Neural crest cell (in vitro differentiated cells): ENCODE measurements around the gene CA5B. TPM values are rescaled to one million over a fixed set of nuclear protein-coding genes. Genes with fewer than 3 reads are reported as not detected.
"Not testable (repeated sequence)": the region's sequence is repeated elsewhere in the genome, so short reads cannot be mapped to it uniquely, and the experiment has no call there.

Source experiments
- DNase-seq: peaks from one replicate; pipeline ENCODE4 v3.0.0; 2021; ENCODE audit warnings: low read depth, mixed read lengths, low spot score
- H3K27ac Mint-ChIP-seq: one replicate; pipeline ENCODE4 v1.8.0; 2021; ENCODE audit warnings: mild to moderate bottlenecking, mixed read lengths; ENCODE audit not compliant: unreplicated experiment
- H3K27me3 Mint-ChIP-seq: 2 replicates; pipeline ENCODE4 v1.8.0; 2021; ENCODE audit warnings: low read depth, mild to moderate bottlenecking, mixed read lengths
- H3K36me3 Mint-ChIP-seq: 2 replicates; pipeline ENCODE4 v1.8.0; 2021; ENCODE audit warnings: low read depth, mild to moderate bottlenecking, mixed read lengths
- H3K4me1 Mint-ChIP-seq: 2 replicates; pipeline ENCODE4 v1.8.0; 2021; ENCODE audit warnings: mixed read lengths
- H3K4me3 Mint-ChIP-seq: one replicate; pipeline ENCODE4 v1.8.0; 2021; ENCODE audit warnings: mild to moderate bottlenecking, mixed read lengths
- H3K9me3 Mint-ChIP-seq: 2 replicates; pipeline ENCODE4 v1.8.0; 2021; ENCODE audit warnings: mixed read lengths
- total RNA-seq: library from RNA; stranded (reverse); gene quantifications from 2 replicates; pipeline ENCODE4 v1.2.1, GENCODE V29; 2021
- TF ChIP-seq, protein P1 (sequence below): fragments of 200-600 bp; sonication (generic); conservative IDR thresholded peaks from 2 replicates; pipeline ENCODE4 v1.5.0; 2021; ENCODE audit warnings: antibody characterized with exemption, mild to moderate bottlenecking

The CA5B gene
- total RNA-seq, 1 donor from 2014 or later = 5.7 TPM

DNA sequence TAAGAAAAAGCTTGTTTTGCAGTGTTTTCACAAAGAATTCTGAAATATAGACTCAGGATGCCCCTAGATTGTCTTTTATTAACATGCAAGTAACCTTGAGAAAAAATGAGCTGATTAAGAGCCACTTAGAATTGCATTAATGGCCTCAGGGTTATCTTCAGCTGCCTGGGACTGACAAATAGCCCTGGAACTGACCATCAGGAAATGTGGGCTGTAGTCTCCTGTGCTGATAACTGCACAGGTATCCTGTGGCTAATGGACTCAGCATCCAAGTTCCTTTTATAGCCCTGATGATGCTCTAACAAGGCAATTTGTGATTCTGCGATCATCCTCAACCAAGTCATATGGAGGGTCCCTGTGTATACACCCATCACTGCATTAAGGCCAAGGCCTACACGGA lies 17.0 kb downstream of the CA5B start:
- DNase-seq = no peak
- H3K9me3 Mint-ChIP-seq = no peaks in the 10 kb centered on the region
- no peak overlapping the region for H3K4me3 Mint-ChIP-seq
- no peak overlapping the region for H3K27ac Mint-ChIP-seq
- H3K4me1 Mint-ChIP-seq = peaks cover 7% of the 10 kb centered on the region
- TF ChIP-seq, protein P1, sequence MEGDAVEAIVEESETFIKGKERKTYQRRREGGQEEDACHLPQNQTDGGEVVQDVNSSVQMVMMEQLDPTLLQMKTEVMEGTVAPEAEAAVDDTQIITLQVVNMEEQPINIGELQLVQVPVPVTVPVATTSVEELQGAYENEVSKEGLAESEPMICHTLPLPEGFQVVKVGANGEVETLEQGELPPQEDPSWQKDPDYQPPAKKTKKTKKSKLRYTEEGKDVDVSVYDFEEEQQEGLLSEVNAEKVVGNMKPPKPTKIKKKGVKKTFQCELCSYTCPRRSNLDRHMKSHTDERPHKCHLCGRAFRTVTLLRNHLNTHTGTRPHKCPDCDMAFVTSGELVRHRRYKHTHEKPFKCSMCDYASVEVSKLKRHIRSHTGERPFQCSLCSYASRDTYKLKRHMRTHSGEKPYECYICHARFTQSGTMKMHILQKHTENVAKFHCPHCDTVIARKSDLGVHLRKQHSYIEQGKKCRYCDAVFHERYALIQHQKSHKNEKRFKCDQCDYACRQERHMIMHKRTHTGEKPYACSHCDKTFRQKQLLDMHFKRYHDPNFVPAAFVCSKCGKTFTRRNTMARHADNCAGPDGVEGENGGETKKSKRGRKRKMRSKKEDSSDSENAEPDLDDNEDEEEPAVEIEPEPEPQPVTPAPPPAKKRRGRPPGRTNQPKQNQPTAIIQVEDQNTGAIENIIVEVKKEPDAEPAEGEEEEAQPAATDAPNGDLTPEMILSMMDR = no peak
- H3K27me3 Mint-ChIP-seq = no peaks in the 10 kb centered on the region
- H3K36me3 Mint-ChIP-seq = no peaks in the 10 kb centered on the region

DNA sequence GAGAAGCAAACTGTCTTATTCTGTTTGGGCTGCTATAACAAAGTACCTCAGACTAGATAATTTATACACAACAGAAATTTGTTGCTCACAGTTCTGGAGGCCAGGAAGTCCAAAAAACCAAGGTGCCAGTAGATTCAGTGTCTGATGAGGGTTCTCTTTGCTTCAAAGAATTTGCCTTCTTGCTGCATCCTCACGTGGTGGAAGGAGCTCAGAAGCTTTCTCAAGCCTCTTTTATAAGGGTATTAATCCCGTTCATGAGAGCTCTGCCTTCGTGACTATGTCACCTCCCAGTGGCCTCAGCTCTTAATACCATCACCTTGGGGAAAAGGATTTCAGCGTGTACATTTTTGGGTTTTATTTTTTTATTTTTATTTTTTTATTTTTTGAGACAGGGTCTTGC lies 20.1 kb downstream of the CA5B start:
- Mint-ChIP-seq H3K27me3 (no peaks in the 10 kb centered on the region), H3K4me3 (no peak overlapping the region), H3K9me3 (no peaks in the 10 kb centered on the region), H3K36me3 (no peaks in the 10 kb centered on the region), H3K27ac (no peak overlapping the region), H3K4me1 (peaks cover 5% of the 10 kb centered on the region)
- no peak for DNase-seq
- TF ChIP-seq, protein P1 = no peak

DNA sequence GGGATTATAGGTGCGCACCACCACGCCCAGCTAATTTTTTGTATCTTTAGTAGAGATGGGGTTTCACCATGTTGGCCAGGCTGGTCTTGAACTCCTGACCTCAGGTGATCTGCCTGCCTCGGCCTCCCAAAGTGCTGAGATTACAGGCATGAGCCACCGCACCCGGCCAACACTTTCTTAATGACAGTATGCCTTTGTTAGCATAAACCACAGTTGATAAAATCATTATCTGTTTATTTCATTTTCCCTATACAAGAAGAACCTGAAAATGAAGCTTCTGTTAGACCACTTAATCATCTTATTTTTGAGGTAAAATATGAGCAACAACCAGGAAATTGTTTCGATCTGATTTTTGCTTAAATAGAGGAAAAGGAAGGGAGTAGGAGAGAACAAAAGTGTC lies 21.8 kb downstream of the CA5B start:
- H3K4me3 Mint-ChIP-seq, DNase-seq, H3K27ac Mint-ChIP-seq, H3K27me3 Mint-ChIP-seq, H3K4me1 Mint-ChIP-seq, H3K9me3 Mint-ChIP-seq, H3K36me3 Mint-ChIP-seq: not testable (repeated sequence)

DNA sequence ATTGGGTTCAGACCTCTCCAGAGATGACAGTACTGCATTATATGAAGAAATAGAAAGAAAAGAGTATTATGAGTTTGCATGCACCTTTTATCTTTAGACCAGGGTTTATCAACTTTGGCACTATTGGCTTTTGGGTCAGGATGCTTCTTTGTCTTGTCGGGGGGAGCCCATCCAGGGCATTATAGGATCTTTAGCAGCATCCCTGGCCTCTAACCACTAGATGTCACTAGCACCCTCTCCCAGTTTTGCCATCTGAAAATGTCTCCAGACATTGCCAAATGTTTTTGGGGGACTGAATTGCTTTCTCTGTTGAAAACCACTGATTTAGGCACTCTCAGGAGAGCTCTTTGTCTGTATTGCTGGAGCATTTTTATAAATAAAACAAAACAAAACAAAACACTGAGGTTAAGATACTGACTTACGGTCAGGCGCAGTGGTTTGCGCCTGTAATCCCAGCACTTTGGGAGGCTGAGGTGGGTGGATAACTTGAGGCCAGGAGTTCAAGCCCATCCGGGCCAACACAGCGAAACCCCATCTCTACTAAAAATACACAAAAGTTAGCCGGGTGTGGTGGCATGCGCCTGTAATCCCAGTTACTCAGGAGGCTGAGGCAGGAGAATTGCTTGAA lies 23.6 kb downstream of the CA5B start:
- TF ChIP-seq, protein P1 = peak; percentile 80
- H3K27ac Mint-ChIP-seq = no peak overlapping the region
- no peaks in the 10 kb centered on the region for H3K9me3 Mint-ChIP-seq
- no peak overlapping the region for H3K4me3 Mint-ChIP-seq
- peaks cover 5% of the 10 kb centered on the region for H3K4me1 Mint-ChIP-seq
- H3K36me3 Mint-ChIP-seq = no peaks in the 10 kb centered on the region
- peak; percentile 29 for DNase-seq
- no peaks in the 10 kb centered on the region for H3K27me3 Mint-ChIP-seq

DNA sequence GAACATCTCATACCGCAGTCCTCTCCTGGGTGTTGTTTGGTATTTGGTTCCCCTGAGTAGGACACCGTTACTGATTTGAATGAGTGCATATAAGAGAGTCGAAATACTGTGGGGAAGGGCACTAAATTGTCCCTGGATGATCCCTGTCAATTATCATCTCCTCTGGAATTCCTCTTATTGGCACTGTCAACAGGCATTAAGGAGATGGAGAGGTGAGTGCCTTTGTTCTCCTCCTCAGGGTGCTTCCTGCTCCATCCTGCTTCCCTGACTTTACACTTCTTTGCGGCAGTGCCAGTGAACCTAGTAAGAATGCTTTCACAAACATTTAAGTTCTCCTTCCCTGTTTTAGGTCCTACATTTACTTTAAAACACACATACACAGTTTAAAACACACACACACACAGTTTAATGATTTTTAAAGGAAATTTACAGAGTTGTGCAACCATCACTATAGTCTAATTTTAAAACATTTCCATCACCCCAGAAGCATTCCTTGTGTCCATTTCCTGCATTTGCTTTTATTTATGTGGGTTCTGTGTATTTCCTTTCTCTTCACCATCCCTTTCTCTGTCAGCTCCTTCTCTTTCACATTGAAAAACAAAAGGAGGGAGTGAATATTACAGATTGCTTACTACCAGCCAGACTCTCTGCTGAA lies 31.4 kb downstream of the CA5B start:
- no peaks in the 10 kb centered on the region for H3K27me3 Mint-ChIP-seq
- peaks cover 5% of the 10 kb centered on the region for H3K36me3 Mint-ChIP-seq
- H3K9me3 Mint-ChIP-seq = peaks cover 3% of the 10 kb centered on the region
- DNase-seq = no peak
- no peak overlapping the region for H3K4me3 Mint-ChIP-seq
- peaks cover 5% of the 10 kb centered on the region for H3K4me1 Mint-ChIP-seq
- TF ChIP-seq, protein P1 = no peak
- H3K27ac Mint-ChIP-seq = no peak overlapping the region

DNA sequence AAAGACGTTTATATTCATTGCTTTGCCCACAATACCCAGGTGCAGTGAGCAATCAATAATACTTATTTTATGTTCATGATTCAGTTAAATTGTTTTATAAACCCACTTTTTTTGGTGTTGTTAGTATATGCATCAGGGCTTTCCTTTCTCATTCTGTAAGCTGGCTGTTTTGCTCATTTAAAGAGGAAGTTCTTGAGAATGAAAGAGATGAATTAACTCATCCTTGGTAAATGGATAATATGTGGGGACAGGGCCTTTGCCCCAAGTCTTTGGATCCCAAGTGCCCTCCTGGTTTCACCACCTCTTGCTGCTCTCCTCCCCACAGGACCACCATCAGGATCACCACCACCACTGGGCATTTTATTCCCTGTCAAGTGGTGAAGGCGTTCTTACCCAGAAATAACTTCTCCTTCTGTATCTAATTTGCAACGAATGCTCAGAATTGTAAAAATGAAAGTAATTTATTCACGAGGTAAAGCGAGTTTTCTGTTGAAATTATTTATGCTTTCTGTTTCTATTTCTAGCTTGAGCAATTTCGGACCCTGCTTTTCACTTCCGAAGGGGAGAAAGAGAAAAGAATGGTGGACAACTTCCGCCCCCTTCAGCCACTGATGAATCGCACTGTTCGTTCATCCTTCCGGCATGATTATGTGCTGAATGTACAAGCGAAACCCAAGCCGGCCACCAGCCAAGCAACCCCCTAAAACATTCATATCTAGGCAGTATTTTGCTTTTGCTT lies 44.1 kb downstream of the CA5B start:
- Mint-ChIP-seq H3K27ac (no peak overlapping the region), H3K9me3 (no peaks in the 10 kb centered on the region), H3K27me3 (no peaks in the 10 kb centered on the region), H3K36me3 (peaks cover 2% of the 10 kb centered on the region), H3K4me1 (peaks cover 4% of the 10 kb centered on the region), H3K4me3 (no peak overlapping the region)
- TF ChIP-seq, protein P1 = no peak
- DNase-seq = no peak
